ENCODE data around the gene KANSL1.
"Not testable (repeated sequence)": the region's sequence is repeated elsewhere in the genome, so short reads cannot be mapped to it uniquely, and the experiment has no call there.

Gene KANSL1

GRCh38 chr17:46193626-46194392 is 580 bp upstream of the KANSL1 start:
- Histone ChIP-seq H3K27ac (peak overlapping the region; percentile 91 to 100 (median 100)), H3K4me3 (peak overlapping the region; percentile 65 to 98 (median 90))

- peak overlapping the region; percentile 88 to 100 (median 100) for H3K27ac ChIP-seq
- H3K4me3 ChIP-seq, result peak overlapping the region; percentile 65 to 98 (median 90)
Measured at GRCh38 chr17:46192439-46193150, 634 bp downstream of the KANSL1 start.

GRCh38 chr17:46192189-46192438 is 1.1 kb downstream of the KANSL1 start:
- peak overlapping the region; percentile 88 to 100 (median 100) for H3K27ac ChIP-seq
- peak overlapping the region; percentile 65 to 98 (median 90) for H3K4me3 ChIP-seq

- H3K27ac ChIP-seq, result peak overlapping the region; percentile 88 to 100 (median 100)
- peak overlapping the region; percentile 65 to 98 (median 90) for H3K4me3 ChIP-seq
Measured at GRCh38 chr17:46191322-46192188, 1.7 kb downstream of the KANSL1 start.

- peak overlapping the region; percentile 65 to 98 (median 90) for H3K4me3 ChIP-seq
- H3K27ac ChIP-seq, result peak overlapping the region in 12 of 21 experiments; percentile 20 to 100 (median 100)
Measured at GRCh38 chr17:46190763-46191162, 2.5 kb downstream of the KANSL1 start.

- not testable (repeated sequence) for H3K27ac ChIP-seq, H3K4me3 ChIP-seq
Measured at GRCh38 chr17:46186827-46187235, 6.4 kb downstream of the KANSL1 start.

- H3K27ac ChIP-seq, result no peak overlapping the region
- no peak overlapping the region for H3K4me3 ChIP-seq
Measured at GRCh38 chr17:46184696-46185095, 8.5 kb downstream of the KANSL1 start.

- H3K4me3 ChIP-seq, result not testable (repeated sequence)
- H3K27ac ChIP-seq, result peak overlapping the region in 1 of 21 experiments; percentile 2
Measured at GRCh38 chr17:46183383-46183782, 9.8 kb downstream of the KANSL1 start.

GRCh38 chr17:46182961-46183360 is 10.3 kb downstream of the KANSL1 start:
- Histone ChIP-seq H3K27ac (peak overlapping the region in 1 of 21 experiments; percentile 2), H3K4me3 (no peak overlapping the region)

GRCh38 chr17:46181940-46182339 is 11.3 kb downstream of the KANSL1 start:
- H3K27ac ChIP-seq, result no peak overlapping the region
- no peak overlapping the region for H3K4me3 ChIP-seq

GRCh38 chr17:46181316-46181715 is 11.9 kb downstream of the KANSL1 start:
- H3K4me3 ChIP-seq, H3K27ac ChIP-seq: not testable (repeated sequence)

- no peak overlapping the region for H3K4me3 ChIP-seq
- H3K27ac ChIP-seq, result no peak overlapping the region
Measured at GRCh38 chr17:46180892-46181274, 12.3 kb downstream of the KANSL1 start.

- not testable (repeated sequence) for H3K4me3 ChIP-seq, H3K27ac ChIP-seq
Measured at GRCh38 chr17:46180185-46180891, 12.9 kb downstream of the KANSL1 start.

GRCh38 chr17:46179375-46179999 is 13.7 kb downstream of the KANSL1 start:
- Histone ChIP-seq H3K27ac (no peak overlapping the region), H3K4me3 (no peak overlapping the region)

GRCh38 chr17:46178550-46179214 is 14.5 kb downstream of the KANSL1 start:
- H3K27ac ChIP-seq, result no peak overlapping the region
- H3K4me3 ChIP-seq, result no peak overlapping the region

GRCh38 chr17:46176975-46177374 is 16.3 kb downstream of the KANSL1 start:
- no peak overlapping the region for H3K4me3 ChIP-seq
- no peak overlapping the region for H3K27ac ChIP-seq

- peak overlapping the region in 1 of 21 experiments; percentile 28 for H3K27ac ChIP-seq
- no peak overlapping the region for H3K4me3 ChIP-seq
Measured at GRCh38 chr17:46175891-46176290, 17.3 kb downstream of the KANSL1 start.

- Histone ChIP-seq H3K27ac (no peak overlapping the region), H3K4me3 (no peak overlapping the region)
Measured at GRCh38 chr17:46173153-46173552, 20.1 kb downstream of the KANSL1 start.

- no peak overlapping the region for H3K27ac ChIP-seq
- no peak overlapping the region for H3K4me3 ChIP-seq
Measured at GRCh38 chr17:46171939-46172338, 21.3 kb downstream of the KANSL1 start.

All from skin epidermis (tissue), 12 donors.